HTR-8/SVneo (cell line): ENCODE results near the gene SP9.
"Not testable (repeated sequence)": the region's sequence is repeated elsewhere in the genome, so short reads cannot be mapped to it uniquely, and the experiment has no call there.

Experiments used
- DNase-seq: peaks from one replicate; pipeline ENCODE4 v3.0.0; 2011; ENCODE audit warnings: low spot score, mixed read lengths; ENCODE audit not compliant: insufficient read length
- FAIRE-seq: peaks from 2 replicates; lab custom pipeline; 2011; peaks lifted over from hg19 to GRCh38; lab: Jason Lieb, UNC

SP9 gene

DNA sequence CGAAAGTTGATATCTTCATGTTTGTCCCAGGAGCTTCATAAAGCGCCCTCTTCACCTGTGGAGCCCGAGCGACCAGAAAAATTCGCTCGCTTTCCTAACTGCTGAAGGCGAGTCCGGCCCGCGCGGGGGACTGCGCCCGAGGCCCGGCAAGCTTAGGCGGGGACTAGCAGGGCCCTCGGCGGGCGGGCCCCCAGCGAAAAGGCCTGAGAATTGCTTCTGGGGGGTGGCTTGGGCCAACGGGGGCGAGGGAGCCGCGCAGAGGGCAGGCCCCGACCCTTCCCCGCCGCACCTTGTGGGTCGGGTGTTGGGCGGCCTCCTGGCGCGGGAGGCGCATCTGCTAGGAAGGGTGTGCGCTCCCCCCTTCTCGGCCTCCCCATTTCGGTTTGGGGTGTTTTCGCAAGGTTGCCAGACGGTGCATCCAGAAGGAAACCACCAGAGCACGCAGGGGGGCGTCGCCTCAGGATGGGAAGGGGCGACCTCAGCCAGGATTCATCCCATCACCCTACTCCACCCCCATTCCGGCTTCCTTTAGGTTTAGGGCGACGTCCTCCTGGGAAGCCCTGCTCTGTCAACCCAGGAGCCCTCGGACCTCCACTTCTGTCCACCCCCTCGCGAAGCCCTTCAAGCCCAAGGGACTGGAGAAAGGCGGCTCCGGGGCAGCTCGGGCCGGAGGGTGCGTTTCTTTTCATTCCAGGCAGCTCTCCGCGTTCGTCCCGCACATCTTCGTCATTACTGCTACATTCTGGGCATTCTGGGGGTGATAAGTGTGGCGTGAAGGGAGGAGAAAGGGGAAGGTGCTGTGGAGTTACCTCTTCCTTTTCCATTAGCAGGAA, 9.1 kb downstream of the SP9 start:
- no peak for FAIRE-seq

GRCh38 chr2:174344716-174345461, 10.1 kb downstream of the SP9 start:
- no peak for FAIRE-seq

More for the DNA sequence above, 9.1 kb downstream of the SP9 start:
- DNase-seq = no peak

DNA sequence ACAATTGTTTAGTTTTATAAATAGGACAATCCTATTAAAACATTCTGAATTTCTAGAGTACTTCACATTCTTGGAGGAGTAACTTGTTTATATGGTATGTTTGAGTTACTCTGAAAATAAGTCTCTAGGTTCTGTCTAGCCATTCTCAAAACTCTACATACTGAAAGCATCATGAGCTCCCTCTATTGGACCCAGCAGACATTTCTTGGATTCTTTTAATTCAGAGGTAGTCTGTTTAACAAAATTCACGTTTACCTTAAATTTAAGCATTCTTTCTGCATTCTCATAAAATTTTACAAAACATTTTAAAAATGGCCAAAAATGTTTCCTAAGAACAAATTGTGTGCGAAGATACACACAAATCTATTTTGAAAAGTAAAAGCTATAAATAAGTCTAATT, 15.3 kb downstream of the SP9 start:
- no peak for DNase-seq

More at GRCh38 chr2:174344716-174345461, 10.1 kb downstream of the SP9 start:
- DNase-seq = no peak

DNA sequence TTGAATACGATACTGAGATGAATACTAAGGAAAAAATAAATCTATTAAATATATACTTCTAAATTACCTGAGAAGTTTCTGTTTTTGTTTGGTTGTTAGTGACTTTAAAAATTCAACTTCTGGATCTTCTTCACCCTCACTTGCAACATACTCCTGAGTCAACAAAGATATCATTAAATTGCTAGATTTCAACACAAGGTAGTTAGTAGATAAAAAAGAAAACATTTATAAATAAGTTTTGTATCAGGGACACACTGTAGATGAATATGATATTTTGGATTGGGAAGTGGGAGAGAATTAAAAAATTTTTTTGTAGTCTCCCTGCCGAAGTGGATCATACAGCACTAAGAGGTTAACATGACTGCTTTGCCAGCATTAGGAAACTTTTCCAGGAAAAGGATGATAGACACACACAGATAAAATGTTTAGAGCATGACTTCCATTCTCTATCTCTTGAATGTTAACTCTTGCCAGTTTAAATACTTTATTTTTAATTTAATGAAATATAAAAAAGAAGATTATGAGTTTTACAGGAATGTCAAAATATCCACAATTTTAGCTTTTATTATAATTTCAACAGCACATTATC, 15.9 kb downstream of the SP9 start:
- no peak for FAIRE-seq
- DNase-seq = no peak

More for the DNA sequence above, 15.3 kb downstream of the SP9 start:
- FAIRE-seq = no peak

DNA sequence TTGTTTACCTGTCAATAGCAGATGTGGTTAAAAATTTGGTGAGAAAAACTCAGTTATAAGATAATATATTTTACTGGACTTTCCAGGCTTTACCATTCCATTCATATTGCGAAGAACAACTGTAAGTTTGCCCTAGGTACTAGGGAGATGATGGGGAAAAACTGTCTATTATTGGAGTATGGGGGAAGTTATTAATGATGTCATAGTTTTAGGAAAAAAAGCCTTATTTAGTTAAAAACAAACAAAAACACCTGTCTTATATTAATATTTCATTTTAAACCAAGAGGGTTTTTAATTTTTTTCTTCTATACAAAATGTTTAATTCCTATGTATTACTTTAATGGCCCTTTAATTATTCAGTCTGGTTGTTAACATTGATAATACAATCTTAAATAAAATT, 18.2 kb downstream of the SP9 start:
- FAIRE-seq (no peak), DNase-seq (no peak)

DNA sequence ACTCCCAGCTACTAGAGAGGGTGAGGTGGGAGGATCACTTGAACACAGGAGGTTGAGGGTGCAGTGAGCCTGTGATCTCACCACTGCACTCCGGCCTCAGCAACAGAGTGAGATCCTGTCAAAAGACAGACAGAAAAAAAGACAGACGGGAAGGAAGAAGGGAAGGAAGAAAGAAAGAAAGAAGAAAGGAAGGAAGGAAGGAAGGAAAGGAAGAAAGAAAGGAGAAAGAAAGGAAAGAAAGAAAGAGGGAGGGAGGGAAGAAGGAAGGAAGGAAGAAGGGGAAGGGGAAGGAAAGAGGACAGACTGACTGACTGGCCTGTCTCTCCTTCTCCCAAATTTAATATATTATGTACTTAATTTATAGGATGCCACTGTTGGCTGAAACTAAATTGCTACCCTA, 21.6 kb downstream of the SP9 start:
- FAIRE-seq = no peak
- DNase-seq = no peak

- FAIRE-seq, DNase-seq: not testable (repeated sequence)
Observed at GRCh38 chr2:174359663-174360062, 24.9 kb downstream of the SP9 start.

DNA sequence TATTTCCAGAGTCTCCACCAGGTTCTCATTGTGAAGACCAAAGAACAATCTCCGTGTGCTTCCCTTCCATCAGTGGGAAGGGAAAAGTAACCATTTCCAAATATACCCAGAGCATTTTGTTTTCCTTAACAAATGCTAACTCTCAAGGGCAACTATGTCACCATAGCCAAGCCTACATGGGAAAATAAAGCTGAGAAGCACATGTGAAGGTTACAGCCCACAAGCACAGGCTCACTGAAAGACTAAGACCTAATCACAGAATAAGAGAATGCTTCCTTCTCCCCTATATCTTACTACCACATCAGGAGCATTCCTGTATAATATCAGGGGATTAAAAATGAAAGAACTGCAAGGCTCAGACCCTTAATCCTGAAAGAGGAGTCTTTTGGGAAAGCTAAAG, 28.2 kb downstream of the SP9 start:
- FAIRE-seq (no peak), DNase-seq (no peak)

DNA sequence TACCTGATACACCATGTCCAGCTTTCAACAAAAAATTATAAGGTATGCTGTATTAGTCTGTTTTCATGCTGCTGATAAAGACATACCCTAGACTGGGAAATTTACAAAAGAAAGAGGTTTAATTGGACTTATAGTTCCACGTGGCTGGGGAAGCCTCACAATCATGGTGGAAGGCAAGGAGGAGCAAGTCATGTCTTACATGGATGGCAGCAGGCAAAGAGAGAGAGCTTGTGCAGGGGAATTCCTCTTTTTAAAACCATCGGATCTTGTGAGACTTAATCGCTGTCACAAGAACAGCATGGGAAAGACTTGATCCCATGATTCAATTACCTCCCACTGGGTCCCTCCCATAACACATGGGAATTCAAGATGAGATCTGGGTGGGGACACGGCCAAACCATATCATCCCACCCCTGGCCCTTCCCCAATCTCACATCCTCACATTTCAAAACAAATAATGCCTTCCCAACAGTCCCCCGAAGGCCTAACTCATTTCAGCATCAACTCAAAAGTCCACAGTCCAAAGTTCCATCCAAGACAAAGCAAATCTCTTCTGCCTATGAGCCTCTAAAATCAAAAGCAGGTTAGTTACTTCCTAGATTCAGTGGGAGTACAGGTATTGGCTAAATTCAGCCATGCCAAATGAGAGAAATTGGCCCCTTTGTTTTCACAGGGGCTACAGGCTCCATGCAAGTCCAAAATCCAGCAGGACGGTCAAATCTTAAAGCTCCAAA, 28.9 kb downstream of the SP9 start:
- FAIRE-seq, DNase-seq: not testable (repeated sequence)

DNA sequence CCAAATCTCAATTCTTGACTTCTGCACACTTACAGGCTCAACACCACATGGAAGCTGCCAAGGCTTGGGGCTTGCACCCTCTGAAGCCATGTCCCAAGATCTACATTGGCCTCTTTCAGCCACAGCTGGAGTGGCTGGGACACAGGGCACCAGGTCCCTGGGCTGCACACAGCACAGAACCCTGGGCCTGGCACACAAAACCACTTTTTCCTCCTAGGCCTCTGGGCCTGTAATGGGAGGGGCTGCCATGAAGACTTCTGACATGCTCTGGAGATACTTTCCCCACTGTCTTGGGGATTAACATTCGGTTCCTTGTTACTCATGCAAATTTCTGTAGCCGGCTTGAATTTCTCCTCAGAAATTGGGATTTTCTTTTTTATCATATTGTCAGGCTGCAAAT, 29.9 kb downstream of the SP9 start:
- FAIRE-seq (no peak), DNase-seq (no peak)

DNA sequence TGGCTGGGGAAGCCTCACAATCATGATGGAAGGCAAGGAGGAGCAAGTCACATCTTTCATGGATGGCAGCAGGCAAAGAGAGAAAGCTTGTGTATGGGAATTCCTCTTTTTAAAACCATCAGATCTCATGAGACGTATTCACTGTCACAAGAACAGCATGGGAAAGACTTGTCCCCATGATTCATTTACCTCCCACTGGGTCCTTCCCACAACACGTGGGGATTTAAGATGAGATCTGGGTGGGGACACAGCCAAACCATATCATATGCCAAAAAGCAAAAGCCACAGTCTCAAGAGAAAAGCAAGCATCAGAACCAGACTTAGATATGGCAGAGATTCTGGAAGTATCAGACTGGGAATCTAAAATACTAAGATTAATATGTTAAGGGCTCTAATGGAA, 30.8 kb downstream of the SP9 start:
- DNase-seq (no peak), FAIRE-seq (no peak)

GRCh38 chr2:174368691-174369090, 33.9 kb downstream of the SP9 start:
- FAIRE-seq (no peak), DNase-seq (no peak)

DNA sequence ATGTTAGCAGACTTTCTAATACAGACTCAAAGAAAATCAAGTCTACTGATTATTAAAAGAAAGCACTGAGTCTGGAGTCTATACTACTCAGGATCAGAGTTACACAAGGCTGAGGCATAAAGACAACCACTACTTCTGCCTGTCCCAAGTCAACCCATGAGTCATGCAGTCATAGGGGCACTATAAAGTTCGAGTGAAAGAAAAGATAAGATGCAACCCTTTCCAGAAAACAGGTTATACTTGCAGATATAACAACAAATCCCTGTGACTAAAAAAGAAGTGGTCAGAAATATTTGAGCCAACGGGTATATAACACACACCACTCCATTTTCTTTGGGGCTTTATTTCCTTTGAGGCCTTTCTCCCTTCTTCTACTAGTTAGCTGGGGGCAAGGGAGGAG, 42.2 kb downstream of the SP9 start:
- DNase-seq (no peak), FAIRE-seq (no peak)

DNA sequence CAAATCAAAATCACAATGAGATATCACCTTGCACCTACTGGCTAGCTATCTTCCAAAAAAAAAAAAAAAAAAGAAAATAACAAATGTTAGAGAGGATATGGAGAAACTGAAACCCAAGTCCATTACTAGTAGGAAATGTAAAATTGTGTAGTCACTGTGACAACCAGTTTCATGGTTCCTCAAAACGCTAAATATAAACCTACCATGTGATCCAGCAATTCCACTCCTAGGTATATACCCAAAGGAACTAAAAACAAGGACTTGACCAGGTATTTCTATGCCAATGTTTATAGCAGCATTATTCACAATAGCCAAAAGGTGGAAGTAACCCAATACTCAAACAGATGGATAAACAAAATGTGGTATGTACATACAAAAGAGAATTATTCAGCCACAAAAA, 49.0 kb downstream of the SP9 start:
- FAIRE-seq (no peak), DNase-seq (no peak)

- no peak for FAIRE-seq
- no peak for DNase-seq
Observed at GRCh38 chr2:174385201-174385600, 50.4 kb downstream of the SP9 start.
